ENCODE data around the gene PRDM16. TPM values are rescaled to one million over a fixed set of nuclear protein-coding genes. Genes with fewer than 3 reads are reported as not detected.
A peak's percentile ranks its signal among the peaks of the same experiment; 100 is the strongest.

PRDM16 gene
- total RNA-seq, 1 experiment from 2014 or later = 0.17 TPM

- H4K91ac ChIP-seq (ENCODE audit: insufficient read length, low read depth, low read length) = no peak overlapping the region
- TF ChIP-seq, protein P1, sequence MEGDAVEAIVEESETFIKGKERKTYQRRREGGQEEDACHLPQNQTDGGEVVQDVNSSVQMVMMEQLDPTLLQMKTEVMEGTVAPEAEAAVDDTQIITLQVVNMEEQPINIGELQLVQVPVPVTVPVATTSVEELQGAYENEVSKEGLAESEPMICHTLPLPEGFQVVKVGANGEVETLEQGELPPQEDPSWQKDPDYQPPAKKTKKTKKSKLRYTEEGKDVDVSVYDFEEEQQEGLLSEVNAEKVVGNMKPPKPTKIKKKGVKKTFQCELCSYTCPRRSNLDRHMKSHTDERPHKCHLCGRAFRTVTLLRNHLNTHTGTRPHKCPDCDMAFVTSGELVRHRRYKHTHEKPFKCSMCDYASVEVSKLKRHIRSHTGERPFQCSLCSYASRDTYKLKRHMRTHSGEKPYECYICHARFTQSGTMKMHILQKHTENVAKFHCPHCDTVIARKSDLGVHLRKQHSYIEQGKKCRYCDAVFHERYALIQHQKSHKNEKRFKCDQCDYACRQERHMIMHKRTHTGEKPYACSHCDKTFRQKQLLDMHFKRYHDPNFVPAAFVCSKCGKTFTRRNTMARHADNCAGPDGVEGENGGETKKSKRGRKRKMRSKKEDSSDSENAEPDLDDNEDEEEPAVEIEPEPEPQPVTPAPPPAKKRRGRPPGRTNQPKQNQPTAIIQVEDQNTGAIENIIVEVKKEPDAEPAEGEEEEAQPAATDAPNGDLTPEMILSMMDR (conservative IDR thresholded peaks at IDR 0.05) = no peak
- no peaks in the 10 kb centered on the region for H3K27me3 ChIP-seq (ENCODE audit: insufficient read depth, low read length)
- H3T11ph ChIP-seq (ENCODE audit: low read length) = no peak overlapping the region
- no peaks in the 10 kb centered on the region for H3K4me1 ChIP-seq (ENCODE audit: insufficient read depth, low read length)
- H3K9ac ChIP-seq (ENCODE audit: extremely low read depth, insufficient read length, low read length) = no peak overlapping the region
- no peak overlapping the region for H2BK12ac ChIP-seq (ENCODE audit: insufficient read length, low read depth, low read length)
- H3K27me3 Mint-ChIP-seq (ENCODE audit: low read depth) = no peaks in the 10 kb centered on the region; the same call in 1 of the 2 replicates
- DNase-seq = no peak
- H3K27ac Mint-ChIP-seq = peak overlapping the region; percentile 16 to 97 (median 68); a peak in 3 of 7 replicates
- H3K56ac ChIP-seq (ENCODE audit: insufficient read length, low read depth, low read length) = no peak overlapping the region
- H3K23me2 ChIP-seq (ENCODE audit: insufficient read length, low read depth, low read length, poor library complexity, severe bottlenecking) = no peaks in the 10 kb centered on the region
- H2AFZ ChIP-seq (ENCODE audit: low read length) = no peak overlapping the region
- H3K36me3 Mint-ChIP-seq (ENCODE audit: insufficient read depth in 1 of 3, low read depth in 3 of 3) = no peaks in the 10 kb centered on the region
- no peak overlapping the region for H4K5ac ChIP-seq (ENCODE audit: insufficient read length, low read depth, low read length)
- H3K14ac ChIP-seq (ENCODE audit: insufficient read depth, low read length) = peak overlapping the region; percentile 57; the same call in 1 of the 2 replicates
- H3K27ac ChIP-seq (ENCODE audit: insufficient read length, low read depth, low read length) = no peak overlapping the region
- no peak overlapping the region for H3K23ac ChIP-seq (ENCODE audit: insufficient read length, low read depth, low read length)
- no peak overlapping the region for H2BK15ac ChIP-seq (ENCODE audit: low read depth, low read length)
- no peak overlapping the region for H2BK120ac ChIP-seq (ENCODE audit: low read depth, low read length, poor library complexity, severe bottlenecking)
- no peaks in the 10 kb centered on the region for H4K20me1 ChIP-seq (ENCODE audit: control insufficient read depth, insufficient read depth, insufficient read length)
- H3K79me1 ChIP-seq (ENCODE audit: insufficient read depth, low read depth, low read length, poor library complexity, severe bottlenecking) = no peaks in the 10 kb centered on the region
- no peak overlapping the region for H4K8ac ChIP-seq (replicated peaks; ENCODE audit: insufficient read length, low read depth, low read length)
- no peaks in the 10 kb centered on the region; a peak in 1 of 5 replicates for H3K9me3 Mint-ChIP-seq
- no peaks in the 10 kb centered on the region for H3K9me3 ChIP-seq (ENCODE audit: control insufficient read depth, low read depth, low read length)
- H3K4me3 Mint-ChIP-seq = no peak overlapping the region
- peaks cover 9 to 24% of the 10 kb centered on the region in 2 experiments for H3K4me1 Mint-ChIP-seq
- no peaks in the 10 kb centered on the region for H3K79me2 ChIP-seq (ENCODE audit: insufficient read depth, low read length)
- no CpG with 5 or more reads among the region's 46 CpGs for WGBS (ENCODE audit: extremely low coverage, insufficient read length, low lambda C conversion rate)
- no peak overlapping the region for H2BK5ac ChIP-seq (ENCODE audit: insufficient read length, low read length)
- no peak overlapping the region for H3K4me2 ChIP-seq (ENCODE audit: insufficient read depth, insufficient read length, low read length)
- H2AK5ac ChIP-seq (ENCODE audit: insufficient read length, low read length) = no peak overlapping the region
- no peak overlapping the region for H2BK20ac ChIP-seq (ENCODE audit: low read depth, low read length, poor library complexity, severe bottlenecking)
- no peak overlapping the region for H3K18ac ChIP-seq (ENCODE audit: insufficient read length, low read depth, low read length)
- no peak overlapping the region for H3K4ac ChIP-seq (ENCODE audit: low read depth, low read length)
These were observed 52.6 kb downstream of the PRDM16 start for GRCh38 chr1:3121401-3122210.

Data from H9 (cell line).